ENCODE measurements around the gene CHST11.

CHST11 gene

GRCh38 chr12:104657726-104658484, 201.2 kb downstream of the CHST11 start:
- no peak for DNase-seq

- no peak for DNase-seq
Observed at GRCh38 chr12:104659058-104659457, 202.3 kb downstream of the CHST11 start.

- no peak for DNase-seq
Observed at GRCh38 chr12:104662203-104662602, 205.5 kb downstream of the CHST11 start.

DNA sequence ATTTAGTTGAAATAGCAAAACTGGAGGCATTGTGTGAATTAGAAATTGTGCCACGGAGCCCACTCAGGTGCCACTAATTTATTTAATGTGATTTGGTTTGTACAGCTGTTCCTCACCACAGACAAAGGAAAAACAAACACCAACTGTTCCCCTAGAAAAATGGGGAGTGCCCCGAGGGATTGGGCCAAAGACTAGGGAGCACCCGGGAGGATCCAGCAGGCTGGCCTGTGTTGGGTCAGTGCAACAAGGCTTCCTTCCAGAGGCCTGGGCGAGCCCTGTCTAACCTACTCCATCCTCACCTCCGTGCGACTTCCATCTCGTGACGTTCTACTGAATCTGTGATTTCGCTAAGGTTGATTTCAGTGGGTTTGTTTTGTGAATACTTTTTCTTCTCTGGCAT, 206.2 kb downstream of the CHST11 start:
- DNase-seq = no peak

- no peak for DNase-seq
Observed at GRCh38 chr12:104664351-104664750, 207.6 kb downstream of the CHST11 start.

DNA sequence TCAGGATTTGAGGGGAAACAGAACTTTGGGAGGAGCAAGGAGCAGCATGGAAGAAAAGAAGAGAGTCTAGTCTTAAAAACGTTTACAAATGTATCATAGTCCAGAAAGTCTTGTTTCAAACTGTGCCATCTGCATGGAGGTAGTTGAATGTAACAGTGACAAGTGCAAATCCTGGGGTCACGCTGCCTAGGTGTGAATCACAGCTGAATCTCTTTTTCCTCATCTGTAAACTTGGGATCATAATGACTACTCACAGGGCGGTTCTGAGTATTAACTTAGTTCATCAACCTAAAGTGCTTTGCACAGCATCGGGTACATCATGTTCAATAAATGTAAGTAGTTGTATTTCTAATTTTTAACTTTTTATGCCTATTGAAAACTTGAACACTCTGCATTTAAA, 208.5 kb downstream of the CHST11 start:
- DNase-seq = no peak

- DNase-seq = no peak
Observed at GRCh38 chr12:104667139-104667538, 210.4 kb downstream of the CHST11 start.

- DNase-seq = no peak
Observed at GRCh38 chr12:104668274-104668718, 211.5 kb downstream of the CHST11 start.

GRCh38 chr12:104669089-104669721, 212.5 kb downstream of the CHST11 start:
- no peak for DNase-seq

DNA sequence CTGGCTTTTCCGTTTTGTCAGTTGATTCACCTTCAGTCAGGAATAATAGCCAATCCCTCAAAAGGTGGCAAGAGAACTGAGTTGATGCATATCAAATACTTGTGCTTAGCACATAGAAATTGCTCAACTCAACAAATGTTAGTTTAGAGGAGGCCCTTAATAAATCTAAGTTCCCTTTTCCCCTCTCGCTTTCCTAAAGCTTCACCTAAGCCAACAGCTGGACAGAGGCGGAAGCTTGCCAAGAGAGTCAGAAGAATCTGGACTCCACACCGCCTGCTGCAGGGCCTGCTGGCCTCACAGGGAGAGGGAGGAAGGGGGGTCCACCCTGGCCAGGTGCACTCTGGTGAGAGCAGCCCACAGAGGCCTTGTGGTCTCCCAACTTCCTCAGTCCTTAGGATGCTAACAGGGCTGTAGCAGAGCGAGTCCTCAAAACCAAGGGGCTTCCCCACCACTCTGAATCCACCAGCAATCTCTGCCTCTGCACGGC, 213.1 kb downstream of the CHST11 start:
- no peak for DNase-seq

- no peak for DNase-seq
Observed at GRCh38 chr12:104670439-104671408, 214.0 kb downstream of the CHST11 start.

GRCh38 chr12:104671409-104672095, 214.8 kb downstream of the CHST11 start:
- DNase-seq = peak; percentile 97

DNA sequence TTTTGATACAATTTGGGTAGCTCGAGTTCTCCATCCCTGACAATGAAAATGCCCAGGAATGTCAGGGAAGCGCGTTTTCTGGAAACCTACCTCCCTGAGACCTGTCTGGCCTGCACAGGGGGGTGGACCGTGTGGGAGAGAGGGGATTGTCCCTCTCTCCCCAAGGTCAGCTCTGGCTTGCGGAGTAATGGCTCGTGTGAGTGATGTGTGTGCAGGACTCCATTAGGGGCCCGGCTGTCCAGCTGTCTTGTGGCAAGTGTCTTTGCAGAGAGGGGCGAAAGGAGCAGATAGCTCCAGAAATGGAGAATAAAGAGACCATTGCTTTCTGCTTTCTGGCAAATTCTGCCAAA, 215.3 kb downstream of the CHST11 start:
- DNase-seq = no peak

DNA sequence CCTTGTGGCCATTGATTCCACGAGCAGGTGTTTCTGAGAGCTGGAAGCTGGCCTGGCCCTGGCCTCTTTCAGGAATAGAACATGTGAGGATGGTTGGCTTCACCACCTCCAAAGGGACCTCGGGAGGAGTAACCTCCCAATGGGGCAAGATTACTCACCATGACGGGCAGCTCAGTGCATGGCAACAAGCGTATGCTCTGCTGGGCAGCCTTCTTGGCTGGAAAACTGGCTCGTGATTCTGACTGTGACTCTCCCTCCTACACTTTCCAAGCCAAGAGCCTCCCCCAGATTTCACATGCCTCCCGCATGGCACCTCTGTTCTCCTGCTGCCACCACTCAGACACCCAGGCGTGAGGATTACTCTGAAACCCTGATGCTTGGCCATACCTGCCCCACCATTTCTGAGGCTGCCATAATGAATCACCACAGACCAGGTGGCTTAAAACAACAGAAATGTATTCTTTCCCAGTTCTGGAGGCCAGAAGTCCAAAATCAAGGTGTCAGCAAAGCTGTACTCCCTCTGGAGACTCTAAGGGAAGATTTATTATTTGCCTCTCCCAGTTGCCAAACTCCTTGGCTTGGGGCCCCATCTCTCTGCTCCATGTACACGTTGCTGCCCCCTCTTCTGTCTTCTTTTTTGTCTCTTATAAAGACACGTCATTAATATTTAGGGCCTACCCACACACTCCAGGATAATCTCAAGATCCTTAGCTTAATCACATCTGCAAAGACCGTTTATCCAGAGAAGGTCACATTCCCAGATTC, 215.9 kb downstream of the CHST11 start:
- DNase-seq = peak; percentile 37

DNA sequence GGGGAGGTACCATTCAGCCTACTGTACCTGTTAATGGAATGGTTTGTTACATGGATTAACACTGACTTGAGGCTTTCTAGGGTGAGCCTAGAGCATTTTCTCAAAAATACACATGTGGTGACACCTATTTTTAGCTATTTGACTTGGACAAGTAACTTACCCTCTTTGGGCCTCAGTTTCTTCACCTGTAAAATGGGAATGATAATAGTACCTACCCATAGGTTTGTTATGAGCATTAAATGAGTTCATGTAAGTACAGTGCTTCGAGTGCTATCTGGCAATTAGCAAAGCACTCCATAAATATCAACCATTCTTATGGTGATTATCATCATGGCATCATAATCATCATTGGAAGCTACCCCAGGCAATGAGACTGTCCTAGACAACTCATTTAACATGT, 216.5 kb downstream of the CHST11 start:
- no peak for DNase-seq

DNA sequence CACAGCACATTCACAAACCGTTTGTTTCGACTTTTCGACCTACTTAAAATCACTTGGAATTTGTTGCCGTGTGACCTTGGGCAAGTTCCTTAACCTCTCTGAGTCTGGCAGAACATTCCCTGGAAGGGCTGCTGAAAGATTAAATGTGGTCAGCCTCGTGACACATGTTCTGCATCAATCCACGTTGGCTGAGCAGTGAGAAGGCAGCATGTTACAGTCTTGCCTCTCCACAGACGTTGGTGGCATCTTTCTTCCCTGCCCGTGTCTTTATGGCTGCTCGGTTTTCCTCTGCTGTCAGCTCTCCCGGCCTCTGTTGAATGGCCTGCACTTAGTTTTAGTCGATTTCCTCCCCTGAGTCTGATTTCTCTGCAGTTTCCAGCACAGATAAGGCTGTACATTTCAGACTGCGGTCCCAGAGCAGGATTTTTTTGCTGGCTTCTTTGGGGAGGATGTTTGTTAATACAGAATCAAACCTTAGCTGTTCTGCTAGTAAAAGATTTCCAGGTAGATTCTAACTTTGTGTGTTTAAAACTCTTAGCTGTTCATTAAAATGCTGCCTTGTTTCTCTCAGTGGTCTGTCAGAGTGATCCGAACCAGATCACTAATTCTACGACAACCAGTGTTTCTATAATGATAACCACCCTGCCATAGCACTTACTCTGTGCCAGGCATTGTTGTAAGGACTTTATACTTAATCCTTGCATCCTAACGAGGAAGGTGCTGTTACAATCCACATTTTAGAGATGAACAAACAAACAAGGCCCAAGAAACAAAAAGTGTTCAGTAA, 217.1 kb downstream of the CHST11 start:
- DNase-seq = no peak

GRCh38 chr12:104676636-104677035, 219.9 kb downstream of the CHST11 start:
- DNase-seq = no peak

DNA sequence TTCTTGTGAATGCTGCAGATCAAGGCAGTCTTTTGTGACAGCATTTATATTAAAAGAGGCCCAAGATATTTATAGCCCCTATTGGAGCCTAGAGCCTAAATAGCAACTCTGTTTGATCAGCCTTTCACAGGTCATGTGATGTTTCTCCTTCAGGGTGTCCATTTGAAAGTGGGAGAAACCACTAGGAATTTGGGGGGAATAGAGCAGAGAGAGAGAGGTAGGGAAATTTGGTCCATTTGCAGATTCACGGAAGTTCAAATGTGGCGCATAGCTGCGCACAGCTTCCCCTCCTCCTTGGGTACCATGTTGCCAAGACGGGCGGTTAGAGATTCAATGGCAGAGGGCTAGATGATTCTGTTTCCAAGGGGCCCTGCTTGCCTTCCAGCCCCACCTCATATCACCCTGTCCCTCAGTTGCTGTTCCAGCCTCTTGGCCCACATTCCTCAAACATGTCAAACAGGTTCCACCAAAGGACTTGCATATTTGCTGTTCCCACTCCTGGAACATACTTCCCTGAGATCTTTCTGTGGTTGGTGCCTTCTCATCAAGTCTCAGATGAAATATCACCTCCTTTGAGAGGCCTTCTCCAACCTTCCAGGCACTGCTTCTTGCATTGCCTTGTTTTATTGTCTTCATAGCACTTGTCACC, 220.8 kb downstream of the CHST11 start:
- no peak for DNase-seq

GRCh38 chr12:104680070-104680469, 223.3 kb downstream of the CHST11 start:
- DNase-seq = peak; percentile 9

DNA sequence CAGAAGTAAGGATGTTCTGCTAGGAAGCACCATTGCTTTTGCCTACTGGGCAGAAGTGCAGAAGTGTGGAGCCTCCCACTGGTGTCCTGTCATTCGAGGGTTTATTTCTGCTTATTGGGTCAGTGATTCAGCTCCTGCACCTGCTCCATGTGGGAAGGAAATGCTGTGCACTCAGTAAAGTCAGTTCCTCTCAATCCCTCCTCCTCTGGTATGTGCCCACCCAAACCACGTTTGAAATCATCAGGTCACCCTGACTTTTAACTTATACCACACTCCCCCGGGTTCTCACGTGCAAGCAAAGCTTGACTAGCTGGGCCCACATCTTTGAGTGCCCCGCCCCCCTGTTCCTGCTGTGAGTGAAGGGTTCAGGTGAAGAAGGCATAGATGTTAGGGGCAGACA, 223.7 kb downstream of the CHST11 start:
- no peak for DNase-seq
